NOMO-1 treated with DMSO at 0.1 percent for 48 hours (cell line): ENCODE results near the gene ABTB1.

Source experiments
- DNase-seq: peaks from one replicate; lab custom pipeline; 2025; ENCODE audit not compliant: unreplicated experiment; lab: John Stamatoyannopoulos, UW

The ABTB1 gene

GRCh38 chr3:127719369-127719768, 46.6 kb downstream of the ABTB1 start:
- DNase-seq, result no peak

- no peak for DNase-seq
These were observed 47.5 kb downstream of the ABTB1 start for GRCh38 chr3:127720161-127720823.

- DNase-seq, result no peak
These were observed 48.5 kb downstream of the ABTB1 start for GRCh38 chr3:127720985-127721935.

- no peak for DNase-seq
These were observed 49.5 kb downstream of the ABTB1 start for GRCh38 chr3:127722091-127722784.

GRCh38 chr3:127723011-127723567, 50.3 kb downstream of the ABTB1 start:
- DNase-seq, result no peak

- DNase-seq, result no peak
These were observed 54.1 kb downstream of the ABTB1 start for GRCh38 chr3:127726894-127727293.

GRCh38 chr3:127728417-127729015, 55.8 kb downstream of the ABTB1 start:
- no peak for DNase-seq

GRCh38 chr3:127729556-127730056, 56.9 kb downstream of the ABTB1 start:
- DNase-seq, result peak; percentile 100

- DNase-seq, result no peak
These were observed 57.4 kb downstream of the ABTB1 start for GRCh38 chr3:127730171-127730570.
